Measurements from ENCODE around the gene ATP6V0E1.

The ATP6V0E1 gene

GRCh38 chr5:172957458-172957857, 26.1 kb upstream of the ATP6V0E1 start:
- DNase-seq, result no peak

GRCh38 chr5:172958331-172959046, 25.1 kb upstream of the ATP6V0E1 start:
- DNase-seq, result peak; percentile 38

- no peak for DNase-seq
Measured at GRCh38 chr5:172959824-172960799, 23.5 kb upstream of the ATP6V0E1 start.

- DNase-seq, result no peak
Measured at GRCh38 chr5:172969921-172970320, 13.7 kb upstream of the ATP6V0E1 start.

GRCh38 chr5:172971482-172971881, 12.1 kb upstream of the ATP6V0E1 start:
- no peak for DNase-seq

GRCh38 chr5:172972552-172972951, 11.0 kb upstream of the ATP6V0E1 start:
- no peak for DNase-seq

- no peak for DNase-seq
Measured at GRCh38 chr5:172973127-172973916, 10.2 kb upstream of the ATP6V0E1 start.

GRCh38 chr5:172973931-172974330, 9.6 kb upstream of the ATP6V0E1 start:
- no peak for DNase-seq

- no peak for DNase-seq
Measured at GRCh38 chr5:172975289-172975688, 8.3 kb upstream of the ATP6V0E1 start.

GRCh38 chr5:172979778-172980177, 3.8 kb upstream of the ATP6V0E1 start:
- DNase-seq, result no peak

- DNase-seq, result no peak
Measured at GRCh38 chr5:172981931-172982330, 1.6 kb upstream of the ATP6V0E1 start.

GRCh38 chr5:172984244-172984953, 828 bp downstream of the ATP6V0E1 start:
- DNase-seq, result peak; percentile 53

- no peak for DNase-seq
Measured at GRCh38 chr5:172985596-172985995, 2.0 kb downstream of the ATP6V0E1 start.

GRCh38 chr5:172988276-172988675, 4.7 kb downstream of the ATP6V0E1 start:
- DNase-seq, result no peak

- DNase-seq, result no peak
Measured at GRCh38 chr5:172990776-172991175, 7.2 kb downstream of the ATP6V0E1 start.

- no peak for DNase-seq
Measured at GRCh38 chr5:172994405-172994804, 10.8 kb downstream of the ATP6V0E1 start.

- no peak for DNase-seq
Measured at GRCh38 chr5:172999372-172999973, 15.9 kb downstream of the ATP6V0E1 start.

GRCh38 chr5:172999974-173000373, 16.4 kb downstream of the ATP6V0E1 start:
- DNase-seq, result no peak

- DNase-seq, result no peak
Measured at GRCh38 chr5:173001229-173001841, 17.8 kb downstream of the ATP6V0E1 start.

GRCh38 chr5:173003360-173003759, 19.8 kb downstream of the ATP6V0E1 start:
- DNase-seq, result no peak

GRCh38 chr5:173004013-173004412, 20.4 kb downstream of the ATP6V0E1 start:
- DNase-seq, result no peak

- DNase-seq, result no peak
Measured at GRCh38 chr5:173004447-173004846, 20.9 kb downstream of the ATP6V0E1 start.

Data from NCI-H2171 treated with DMSO at 0.1 percent for 48 hours (cell line).